ENCODE results near the gene LAMC3. TPM values are rescaled to one million over a fixed set of nuclear protein-coding genes. Genes with fewer than 3 reads are reported as not detected.

The LAMC3 gene
- total and polyA plus RNA-seq, 2 experiments from 2014 or later: 29.5 to 43.4 TPM

- no peak overlapping the region for H2AFZ ChIP-seq
- TF ChIP-seq CTCF (IDR thresholded peaks at IDR 0.05; ENCODE audit: poor library complexity) (no peak), EZH2 (IDR thresholded peaks at IDR 0.05; ENCODE audit: borderline replicate concordance) (no peak), EZH2phosphoT487 (IDR thresholded peaks at IDR 0.05; ENCODE audit: low read depth, severe bottlenecking, unreplicated experiment) (no peak)
- H3K79me2 ChIP-seq: no peaks in the 10 kb centered on the region
- H3K9me3 ChIP-seq (ENCODE audit: low read depth): no peaks in the 10 kb centered on the region
- H3K27me3 ChIP-seq: no peaks in the 10 kb centered on the region
- H3K36me3 ChIP-seq (replicated peaks; ENCODE audit: insufficient read depth, low read depth): no peaks in the 10 kb centered on the region
- 83% methylated on average over 8 of the region's 8 CpGs for WGBS (ENCODE audit: low lambda C conversion rate, missing lambda C conversion rate)
- H3K4me3 ChIP-seq: no peak overlapping the region
- H3K9me2 ChIP-seq (replicated peaks; ENCODE audit: insufficient read depth): no peaks in the 10 kb centered on the region
- no peaks in the 10 kb centered on the region for H4K20me1 ChIP-seq (ENCODE audit: insufficient read depth, poor library complexity, severe bottlenecking)
- H3K27ac ChIP-seq: no peak overlapping the region
- H3K4me1 ChIP-seq (ENCODE audit: insufficient read depth): no peaks in the 10 kb centered on the region
- H3K4me2 ChIP-seq: no peak overlapping the region
- no peak for DNase-seq (ENCODE audit: low spot score)
Observed at GRCh38 chr9:131107760-131108159, 98.8 kb downstream of the LAMC3 start.

- H3K4me1 ChIP-seq (ENCODE audit: insufficient read depth): no peaks in the 10 kb centered on the region
- no peaks in the 10 kb centered on the region for H3K9me3 ChIP-seq (ENCODE audit: low read depth)
- no peaks in the 10 kb centered on the region for H3K79me2 ChIP-seq
- no peaks in the 10 kb centered on the region for H3K9me2 ChIP-seq (replicated peaks; ENCODE audit: insufficient read depth)
- no peak for TF ChIP-seq CTCF (IDR thresholded peaks at IDR 0.05; ENCODE audit: poor library complexity)
- TF ChIP-seq EZH2phosphoT487 (IDR thresholded peaks at IDR 0.05; ENCODE audit: low read depth, severe bottlenecking, unreplicated experiment): no peak
- TF ChIP-seq EZH2 (IDR thresholded peaks at IDR 0.05; ENCODE audit: borderline replicate concordance): no peak
- H3K36me3 ChIP-seq (replicated peaks; ENCODE audit: insufficient read depth, low read depth): no peaks in the 10 kb centered on the region
- no peaks in the 10 kb centered on the region for H4K20me1 ChIP-seq (ENCODE audit: insufficient read depth, poor library complexity, severe bottlenecking)
- H3K27me3 ChIP-seq: no peaks in the 10 kb centered on the region
- 70% methylated on average over 10 of the region's 10 CpGs for WGBS (ENCODE audit: low lambda C conversion rate, missing lambda C conversion rate)
- no peak overlapping the region for H3K4me2 ChIP-seq
- H3K4me3 ChIP-seq: no peak overlapping the region
- no peak overlapping the region for H2AFZ ChIP-seq
- no peak overlapping the region for H3K27ac ChIP-seq
- no peak for DNase-seq (ENCODE audit: low spot score)
Observed at GRCh38 chr9:131111186-131111853, 102.3 kb downstream of the LAMC3 start.

GRCh38 chr9:131111854-131112311 is 102.9 kb downstream of the LAMC3 start:
- no peak overlapping the region for H3K4me2 ChIP-seq
- H2AFZ ChIP-seq: no peak overlapping the region
- no peaks in the 10 kb centered on the region for H3K9me3 ChIP-seq (ENCODE audit: low read depth)
- TF ChIP-seq EZH2 (IDR thresholded peaks at IDR 0.05; ENCODE audit: borderline replicate concordance) (no peak), CTCF (IDR thresholded peaks at IDR 0.05; ENCODE audit: poor library complexity) (no peak), EZH2phosphoT487 (IDR thresholded peaks at IDR 0.05; ENCODE audit: low read depth, severe bottlenecking, unreplicated experiment) (no peak)
- H3K27me3 ChIP-seq: no peaks in the 10 kb centered on the region
- no peak for DNase-seq (ENCODE audit: low spot score)
- H3K4me1 ChIP-seq (ENCODE audit: insufficient read depth): no peaks in the 10 kb centered on the region
- H3K36me3 ChIP-seq (replicated peaks; ENCODE audit: insufficient read depth, low read depth): no peaks in the 10 kb centered on the region
- WGBS (ENCODE audit: low lambda C conversion rate, missing lambda C conversion rate): 81% methylated on average over 23 of the region's 25 CpGs
- H3K4me3 ChIP-seq: no peak overlapping the region
- no peaks in the 10 kb centered on the region for H4K20me1 ChIP-seq (ENCODE audit: insufficient read depth, poor library complexity, severe bottlenecking)
- H3K9me2 ChIP-seq (replicated peaks; ENCODE audit: insufficient read depth): no peaks in the 10 kb centered on the region
- H3K79me2 ChIP-seq: no peaks in the 10 kb centered on the region
- no peak overlapping the region for H3K27ac ChIP-seq
